Inflammatory macrophage treated with lipopolysaccharide for 4 hours (primary cell): Measurements from ENCODE around the gene TMEM106C.
A peak's percentile ranks its signal among the peaks of the same experiment; 100 is the strongest.

ENCODE experiments used
- DNase-seq: peaks from one replicate; pipeline ENCODE4 v3.0.0-alpha.2; 2020

The TMEM106C gene

GRCh38 chr12:47963340-47964040 lies at the start of gene TMEM106C:
Gene TMEM106C (plus strand): TSS chr12:47963596. CDS start chr12:47964237, 641 bp downstream.
- DNase-seq = peak; percentile 89

GRCh38 chr12:47920913-47921312 lies 42.5 kb upstream of the TMEM106C start:
- DNase-seq = no peak

- no peak for DNase-seq
These were observed 41.5 kb upstream of the TMEM106C start for GRCh38 chr12:47921907-47922306.

- DNase-seq = no peak
These were observed 36.0 kb upstream of the TMEM106C start for GRCh38 chr12:47927346-47927745.

- no peak for DNase-seq
These were observed 32.8 kb upstream of the TMEM106C start for GRCh38 chr12:47930634-47931033.

GRCh38 chr12:47931187-47931586 lies 32.2 kb upstream of the TMEM106C start:
- no peak for DNase-seq

GRCh38 chr12:47935184-47935583 lies 28.2 kb upstream of the TMEM106C start:
- DNase-seq = no peak

- DNase-seq = no peak
These were observed 25.3 kb upstream of the TMEM106C start for GRCh38 chr12:47938093-47938492.

- DNase-seq = no peak
These were observed 24.8 kb upstream of the TMEM106C start for GRCh38 chr12:47938594-47938993.

GRCh38 chr12:47939009-47939601 lies 24.3 kb upstream of the TMEM106C start:
- no peak for DNase-seq

- no peak for DNase-seq
These were observed 22.5 kb upstream of the TMEM106C start for GRCh38 chr12:47940773-47941474.

GRCh38 chr12:47941475-47941780 lies 22.0 kb upstream of the TMEM106C start:
- peak; percentile 11 for DNase-seq

GRCh38 chr12:47941871-47942613 lies 21.4 kb upstream of the TMEM106C start:
- no peak for DNase-seq

GRCh38 chr12:47942614-47943225 lies 20.7 kb upstream of the TMEM106C start:
- no peak for DNase-seq

- no peak for DNase-seq
These were observed 19.6 kb upstream of the TMEM106C start for GRCh38 chr12:47943623-47944340.

GRCh38 chr12:47944685-47945340 lies 18.6 kb upstream of the TMEM106C start:
- no peak for DNase-seq

- DNase-seq = no peak
These were observed 18.1 kb upstream of the TMEM106C start for GRCh38 chr12:47945341-47945728.

GRCh38 chr12:47946413-47947323 lies 16.7 kb upstream of the TMEM106C start:
- peak; percentile 38 for DNase-seq

GRCh38 chr12:47947341-47947740 lies 16.1 kb upstream of the TMEM106C start:
- DNase-seq = no peak

- peak; percentile 65 for DNase-seq
These were observed 13.7 kb upstream of the TMEM106C start for GRCh38 chr12:47949441-47950341.
